ENCODE results near the gene PRICKLE2.
"Not testable (repeated sequence)": the region's sequence is repeated elsewhere in the genome, so short reads cannot be mapped to it uniquely, and the experiment has no call there.

PRICKLE2 gene

DNA sequence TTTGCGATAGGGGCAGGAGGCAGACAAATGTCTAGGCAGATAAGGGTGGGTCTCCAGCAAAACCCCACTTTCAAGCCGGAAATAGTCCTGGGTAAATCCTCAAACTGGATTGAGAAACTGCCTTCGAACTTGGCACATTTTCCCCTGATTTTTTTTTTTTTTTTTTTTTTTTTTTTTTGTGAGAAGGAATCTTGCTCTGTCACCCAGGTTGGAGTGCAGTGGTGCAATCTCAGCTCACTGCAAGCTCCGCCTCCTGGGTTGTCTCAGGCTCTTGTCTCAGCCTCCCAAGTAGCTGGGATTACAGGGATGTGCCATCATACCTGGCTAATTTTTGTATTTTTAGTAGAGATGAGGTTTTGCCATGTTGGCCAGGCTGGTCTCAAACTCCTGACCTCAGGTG lies 135.9 kb downstream of the PRICKLE2 start:
- DNase-seq; in situ Hi-C loops (cut with MboI; ENCODE audit: low pct_unique_long_range_greater_than_20kb, low sequenced_read_pairs): not testable (repeated sequence)

- DNase-seq = no peak
- in situ Hi-C loops (cut with MboI; ENCODE audit: low pct_unique_long_range_greater_than_20kb, low sequenced_read_pairs) = no loop called here
Observed at GRCh38 chr3:64088408-64089205, 136.7 kb downstream of the PRICKLE2 start.

DNA sequence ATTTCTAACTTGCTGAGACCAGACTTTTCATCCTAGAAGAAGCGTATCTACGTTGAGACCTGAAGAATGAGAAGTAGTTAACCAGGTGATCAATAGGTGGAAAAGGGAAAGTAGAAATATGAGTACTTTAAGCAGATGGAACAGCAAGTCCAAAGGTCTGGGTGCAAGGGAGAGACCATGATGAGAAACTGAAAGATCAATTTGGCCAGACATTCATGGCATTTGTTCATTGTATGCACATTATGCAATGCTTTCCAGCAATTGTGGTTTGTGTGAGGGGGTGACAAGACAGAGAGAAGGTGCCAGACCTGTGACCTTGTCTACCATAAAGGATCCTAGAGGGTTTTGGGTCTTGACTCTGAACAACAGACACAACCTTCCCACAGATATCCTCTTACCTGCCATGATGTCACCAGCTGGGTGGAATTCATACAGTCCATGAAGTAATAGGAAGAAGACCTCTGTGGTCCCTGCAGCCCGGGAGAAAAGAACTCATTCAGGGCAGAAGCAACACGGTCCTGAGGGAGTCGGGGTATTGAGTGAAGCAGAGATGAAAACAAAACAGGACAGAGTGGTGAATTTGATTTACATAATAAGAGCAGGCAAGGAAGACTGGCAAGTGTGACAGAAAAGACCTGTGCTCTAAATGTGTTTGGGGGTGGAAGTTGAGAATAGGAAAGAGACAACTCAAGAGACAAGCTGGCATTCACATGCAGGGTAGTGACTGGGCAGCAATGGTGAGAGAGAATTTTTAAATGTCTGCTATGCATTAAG lies 138.6 kb downstream of the PRICKLE2 start:
- DNase-seq = no peak
- in situ Hi-C loops (cut with MboI; ENCODE audit: low pct_unique_long_range_greater_than_20kb, low sequenced_read_pairs) = no loop called here

- no peak for DNase-seq
- in situ Hi-C loops (cut with MboI; ENCODE audit: low pct_unique_long_range_greater_than_20kb, low sequenced_read_pairs) = no loop called here
Observed at GRCh38 chr3:64084640-64085039, 140.6 kb downstream of the PRICKLE2 start.

DNA sequence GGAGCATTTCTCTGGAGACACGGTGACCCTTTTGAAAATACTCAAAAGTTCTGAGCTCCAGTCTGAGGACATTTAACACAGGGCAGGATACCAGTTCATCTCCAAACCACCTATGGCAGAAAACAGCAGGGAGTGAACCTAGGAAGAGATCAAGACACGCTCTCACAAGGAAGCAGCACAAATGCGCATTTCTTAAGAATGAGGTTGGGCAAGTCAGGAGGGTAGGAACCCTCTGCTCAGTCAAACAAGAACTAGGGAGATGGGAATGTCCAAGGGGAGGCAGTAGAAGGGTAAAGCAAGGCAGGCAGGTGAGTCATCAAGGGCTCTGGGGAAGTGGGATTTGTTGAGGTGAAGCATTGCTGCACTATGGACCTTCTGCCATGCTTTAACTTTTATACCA lies 141.7 kb downstream of the PRICKLE2 start:
- DNase-seq = no peak
- in situ Hi-C loops (cut with MboI; ENCODE audit: low pct_unique_long_range_greater_than_20kb, low sequenced_read_pairs) = no loop called here

- in situ Hi-C loops (cut with MboI; ENCODE audit: low pct_unique_long_range_greater_than_20kb, low sequenced_read_pairs) = no loop called here
- DNase-seq = no peak
Observed at GRCh38 chr3:64082961-64083541, 142.2 kb downstream of the PRICKLE2 start.

- no peak for DNase-seq
- in situ Hi-C loops (cut with MboI; ENCODE audit: low pct_unique_long_range_greater_than_20kb, low sequenced_read_pairs) = no loop called here
Observed at GRCh38 chr3:64082411-64082810, 142.9 kb downstream of the PRICKLE2 start.

DNA sequence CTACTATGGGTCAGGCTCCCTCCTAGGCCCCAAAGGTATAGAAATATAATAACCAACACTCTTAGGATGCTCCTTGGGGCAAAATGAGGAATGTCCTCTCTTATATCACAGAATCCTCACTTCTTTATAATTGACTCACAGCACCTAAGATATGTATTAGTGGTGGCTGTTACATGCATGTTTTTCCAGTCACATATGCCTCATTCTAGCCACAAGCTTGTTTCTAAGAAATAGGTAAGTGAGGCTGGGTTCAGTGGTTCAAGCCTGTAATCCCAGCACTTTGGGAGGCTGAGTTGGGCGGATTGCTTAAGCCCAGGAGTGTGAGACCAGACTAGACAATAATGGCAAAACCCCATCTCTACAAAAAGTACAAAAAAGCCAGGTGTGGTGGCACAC lies 144.0 kb downstream of the PRICKLE2 start:
- DNase-seq = no peak
- in situ Hi-C loops (cut with MboI; ENCODE audit: low pct_unique_long_range_greater_than_20kb, low sequenced_read_pairs) = no loop called here

DNA sequence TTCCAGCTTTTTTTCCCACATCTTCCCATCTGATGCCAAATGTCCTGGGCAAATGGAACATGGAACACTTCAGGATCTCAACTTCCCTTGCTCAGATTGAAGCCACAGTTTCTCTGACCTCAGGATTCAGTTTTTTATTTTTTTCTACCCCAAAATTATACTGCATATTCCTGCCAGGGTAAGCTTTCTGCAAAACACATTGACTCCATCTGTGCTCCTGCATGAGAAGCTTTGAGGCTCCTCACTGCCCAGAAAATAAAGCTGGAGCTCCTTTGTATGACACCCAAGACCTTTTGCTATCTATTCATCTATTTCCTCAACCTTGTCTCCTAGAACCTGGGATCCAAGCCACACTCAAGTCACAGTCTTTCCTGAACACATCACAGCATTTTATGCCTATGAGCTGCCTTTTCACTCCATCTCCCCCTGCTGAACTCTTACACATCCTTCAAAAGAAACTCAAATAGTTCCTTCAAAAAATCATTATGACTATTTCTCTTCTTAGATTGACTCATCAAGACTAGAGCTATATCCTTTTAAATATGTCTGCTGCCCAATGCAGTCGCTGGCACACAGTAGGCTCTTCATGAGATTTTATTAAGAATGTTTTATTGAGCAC lies 144.5 kb downstream of the PRICKLE2 start:
- no peak for DNase-seq
- in situ Hi-C loops (cut with MboI; ENCODE audit: low pct_unique_long_range_greater_than_20kb, low sequenced_read_pairs) = no loop called here

DNA sequence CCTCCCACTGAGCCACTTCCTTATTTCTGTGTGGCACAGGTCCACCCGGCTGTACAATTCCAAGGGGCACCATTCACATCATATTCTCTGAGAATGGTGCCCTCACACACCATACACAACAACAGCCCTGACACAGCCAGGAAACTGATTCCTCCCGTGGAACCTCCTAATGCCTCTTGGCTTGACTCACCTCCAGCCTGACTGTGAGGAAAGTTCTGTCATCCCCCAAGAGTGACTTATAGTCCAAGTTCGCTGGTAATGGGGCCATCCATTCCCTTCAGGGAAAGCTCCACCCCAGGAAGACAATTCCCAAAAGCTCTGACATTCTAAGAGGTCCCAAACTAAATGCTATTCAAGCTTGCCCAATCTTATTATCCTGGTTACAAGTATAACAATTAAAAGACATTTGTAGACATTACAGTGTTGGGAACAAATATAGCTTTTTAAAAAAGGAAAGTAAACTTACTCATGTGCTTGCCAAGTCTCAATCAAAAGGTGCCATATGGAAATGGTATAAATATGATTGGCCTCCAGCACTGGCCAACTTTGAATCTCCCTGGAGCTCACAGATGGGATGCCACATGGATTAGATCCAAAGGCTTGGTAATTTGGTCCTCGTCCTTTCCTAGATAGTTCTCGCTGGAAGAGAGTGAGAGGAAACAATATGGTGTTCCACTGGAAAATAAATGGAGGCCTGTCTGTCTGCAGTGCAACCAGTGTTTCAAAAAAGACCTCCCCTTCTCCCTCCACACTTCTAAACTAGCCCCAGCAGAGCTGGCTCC lies 145.7 kb downstream of the PRICKLE2 start:
- DNase-seq = no peak
- in situ Hi-C loops (cut with MboI; ENCODE audit: low pct_unique_long_range_greater_than_20kb, low sequenced_read_pairs) = no loop called here

DNA sequence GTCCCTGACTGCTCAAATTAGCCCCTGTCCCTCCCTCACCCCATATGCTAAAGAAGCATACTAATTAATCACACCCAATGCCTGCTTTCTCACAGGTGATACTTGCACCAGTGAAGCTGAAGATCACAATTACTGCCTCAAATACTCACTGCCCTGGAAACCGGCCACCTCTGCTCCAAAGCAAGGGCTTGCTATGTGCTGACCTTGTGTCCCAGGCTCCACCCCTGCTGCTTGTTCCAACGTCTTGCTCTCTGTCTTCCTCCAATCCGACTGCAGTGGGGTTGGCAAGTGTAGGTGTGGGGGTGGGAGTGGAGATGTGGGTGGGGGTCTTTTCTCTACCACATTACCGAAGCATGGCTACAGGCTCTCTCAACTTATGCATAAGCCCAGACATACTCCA lies 146.3 kb downstream of the PRICKLE2 start:
- in situ Hi-C loops (cut with MboI; ENCODE audit: low pct_unique_long_range_greater_than_20kb, low sequenced_read_pairs) = no loop called here
- DNase-seq = no peak

GRCh38 chr3:64074895-64075679 lies 150.2 kb downstream of the PRICKLE2 start:
- in situ Hi-C loops (cut with MboI; ENCODE audit: low pct_unique_long_range_greater_than_20kb, low sequenced_read_pairs) = no loop called here
- DNase-seq = no peak

DNA sequence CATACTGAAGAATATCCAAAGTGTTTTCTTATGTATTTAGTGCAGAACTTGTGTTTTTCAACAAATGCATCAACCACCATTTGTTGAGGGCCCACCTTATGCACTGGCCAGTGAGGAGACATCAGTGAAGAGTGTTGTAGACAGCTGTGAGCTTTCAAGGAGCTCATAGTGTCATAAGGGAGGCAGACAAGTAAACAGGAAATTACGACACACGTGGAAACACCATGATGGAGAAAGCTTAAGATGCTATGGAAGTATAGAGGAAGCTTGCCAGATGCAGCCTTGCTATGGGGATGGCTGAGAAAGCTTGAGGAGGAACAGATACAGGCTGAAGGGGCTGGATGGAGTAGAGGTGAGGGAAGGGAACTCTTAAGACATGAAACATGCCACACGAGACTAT lies 151.2 kb downstream of the PRICKLE2 start:
- in situ Hi-C loops (cut with MboI; ENCODE audit: low pct_unique_long_range_greater_than_20kb, low sequenced_read_pairs) = no loop called here

GRCh38 chr3:64073158-64073761 lies 152.0 kb downstream of the PRICKLE2 start:
- in situ Hi-C loops (cut with MboI; ENCODE audit: low pct_unique_long_range_greater_than_20kb, low sequenced_read_pairs) = no loop called here

More for the DNA sequence above, 151.2 kb downstream of the PRICKLE2 start:
- no peak for DNase-seq

DNA sequence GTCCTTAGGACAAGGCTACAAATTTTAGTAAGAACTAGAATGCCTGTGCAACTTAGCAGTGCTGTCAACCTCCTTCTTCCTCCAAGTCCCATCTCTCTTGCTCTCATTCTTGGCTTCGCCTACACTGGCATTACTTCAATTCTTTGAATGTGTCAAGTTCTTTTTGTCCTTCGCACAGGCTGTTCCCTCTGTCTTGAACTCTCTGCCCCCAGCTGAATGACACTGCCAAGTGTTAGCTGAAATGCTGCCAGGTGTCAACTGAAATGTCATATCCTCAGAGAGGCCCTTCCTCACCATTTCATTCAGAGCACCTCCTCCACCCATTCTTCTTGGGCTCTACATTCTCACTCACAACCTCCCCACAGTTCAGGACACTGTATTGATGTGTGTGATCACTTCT lies 153.1 kb downstream of the PRICKLE2 start:
- in situ Hi-C loops (cut with MboI; ENCODE audit: low pct_unique_long_range_greater_than_20kb, low sequenced_read_pairs) = no loop called here
- DNase-seq = no peak

More at GRCh38 chr3:64073158-64073761, 152.0 kb downstream of the PRICKLE2 start:
- DNase-seq = no peak

DNA sequence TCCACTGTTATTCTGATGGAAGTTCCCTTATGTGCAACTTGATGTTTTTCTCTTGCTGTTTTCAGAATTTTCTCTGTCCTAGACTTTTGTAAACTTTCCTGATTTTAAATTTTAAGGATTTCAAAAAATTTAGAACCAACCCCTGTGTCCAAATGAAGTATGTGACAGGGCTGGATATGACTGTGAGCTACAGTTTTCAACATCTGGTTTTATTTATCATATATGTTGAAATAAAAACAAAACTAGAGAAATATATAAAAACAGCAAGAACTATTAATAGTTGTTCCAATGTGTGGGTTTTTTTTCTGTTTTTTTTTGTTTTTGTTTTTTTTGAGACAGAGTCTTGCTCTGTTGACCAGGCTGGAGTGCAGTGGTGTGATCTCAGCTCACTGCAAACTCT lies 154.6 kb downstream of the PRICKLE2 start:
- no peak for DNase-seq
- in situ Hi-C loops (cut with MboI; ENCODE audit: low pct_unique_long_range_greater_than_20kb, low sequenced_read_pairs) = no loop called here

DNA sequence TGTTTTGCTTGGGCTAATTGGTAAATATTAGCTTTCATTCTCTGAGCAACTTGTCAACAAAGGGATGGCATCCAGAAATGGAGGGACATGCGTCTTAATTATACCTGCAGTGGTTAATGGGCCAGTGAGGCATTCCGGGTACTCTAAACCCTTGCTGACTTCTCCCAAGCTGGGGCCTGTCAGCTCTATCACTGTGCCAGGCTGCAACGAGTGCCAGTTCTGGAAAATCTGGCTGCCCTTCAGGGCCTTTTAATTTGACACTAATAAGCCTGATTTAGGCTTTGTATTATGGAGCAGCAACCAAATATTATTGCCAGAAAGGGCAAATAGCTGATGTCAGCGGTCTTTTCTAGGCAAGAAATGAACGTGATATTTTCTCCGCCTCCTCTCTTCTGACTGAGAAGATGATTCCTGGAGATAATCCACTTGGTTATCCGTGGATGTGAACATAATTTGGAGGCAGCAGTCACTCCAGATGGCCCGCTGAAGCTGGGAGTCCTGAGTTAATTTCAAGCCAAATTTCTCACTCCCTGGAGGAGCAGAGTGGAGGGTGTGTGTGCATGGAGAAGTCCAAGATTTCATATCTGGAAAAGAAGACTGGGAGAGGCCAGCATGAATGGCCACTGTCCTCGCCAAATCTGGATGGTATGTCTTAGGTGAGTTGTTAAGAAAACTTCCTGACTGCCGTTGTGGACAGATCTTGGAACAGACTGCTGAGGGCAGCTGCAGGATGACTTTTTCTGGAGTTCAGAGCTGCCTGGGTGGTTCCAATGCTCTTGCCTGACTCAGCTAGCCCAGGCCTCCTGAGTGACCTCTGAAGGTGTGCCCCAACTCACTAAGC lies 157.5 kb downstream of the PRICKLE2 start:
- in situ Hi-C loops (cut with MboI; ENCODE audit: low pct_unique_long_range_greater_than_20kb, low sequenced_read_pairs) = no loop called here
- no peak for DNase-seq

Data from KBM-7 (cell line).